Measurements from ENCODE around the gene ZNF417. TPM values are rescaled to one million over a fixed set of nuclear protein-coding genes. Genes with fewer than 3 reads are reported as not detected.
"Not testable (repeated sequence)": the region's sequence is repeated elsewhere in the genome, so short reads cannot be mapped to it uniquely, and the experiment has no call there.

ZNF417 gene
- total RNA-seq, 6 experiments from 2014 or later: 6.8 to 10.3 (median 9.0) TPM

DNA sequence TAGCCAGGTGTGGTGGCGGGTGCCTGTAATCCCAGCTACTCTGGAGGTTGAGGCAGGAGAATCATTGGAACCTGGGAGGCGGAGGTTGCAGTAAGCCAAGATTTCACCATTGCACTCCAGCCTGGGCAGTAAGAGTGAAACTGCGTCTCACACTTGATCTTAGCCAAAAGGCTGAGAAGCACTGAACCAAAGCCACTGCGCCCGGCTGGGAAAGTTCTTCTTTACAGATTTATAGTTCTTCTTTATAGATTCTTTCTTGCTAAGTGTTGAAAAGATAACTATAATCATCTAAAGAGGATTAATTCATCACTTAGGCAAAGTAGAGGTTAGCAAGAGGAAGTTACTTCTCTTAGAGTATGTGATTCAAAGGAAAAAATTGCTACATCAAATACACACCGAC is 11.1 kb downstream of the ZNF417 start:
- Mint-ChIP-seq H3K9me3 (peaks cover 19% of the 10 kb centered on the region), H3K27me3 (ENCODE audit: insufficient read depth) (peaks cover 2% of the 10 kb centered on the region; the same call in 1 of the 2 replicates)

DNA sequence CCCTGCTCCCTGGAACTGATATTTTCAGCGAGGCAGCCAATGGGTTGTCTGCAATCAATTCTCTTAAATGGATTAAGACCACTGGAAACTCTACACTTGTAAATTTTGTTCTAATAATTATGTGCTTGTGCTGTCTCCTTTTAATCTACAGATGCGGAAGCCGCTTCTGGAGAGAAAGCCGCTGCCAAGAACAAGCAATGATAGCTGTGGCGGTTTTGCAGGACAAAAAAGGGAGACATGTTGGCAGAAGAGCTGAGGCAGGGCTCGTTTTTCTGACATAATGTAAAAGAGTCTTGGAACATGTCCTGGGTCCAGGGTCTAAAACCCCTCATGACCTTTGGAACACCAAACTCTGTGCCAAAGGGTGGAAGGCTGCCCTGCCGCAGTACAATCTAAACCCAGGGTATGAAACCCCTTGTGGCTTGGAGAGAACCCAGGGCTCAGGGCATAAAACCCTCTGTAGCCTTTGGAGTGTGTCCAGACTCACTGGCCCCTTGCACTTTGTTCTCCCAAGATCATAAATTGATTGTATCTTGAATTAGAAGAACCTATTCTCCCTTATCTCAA is 12.7 kb downstream of the ZNF417 start:
- TF ChIP-seq, protein P1, sequence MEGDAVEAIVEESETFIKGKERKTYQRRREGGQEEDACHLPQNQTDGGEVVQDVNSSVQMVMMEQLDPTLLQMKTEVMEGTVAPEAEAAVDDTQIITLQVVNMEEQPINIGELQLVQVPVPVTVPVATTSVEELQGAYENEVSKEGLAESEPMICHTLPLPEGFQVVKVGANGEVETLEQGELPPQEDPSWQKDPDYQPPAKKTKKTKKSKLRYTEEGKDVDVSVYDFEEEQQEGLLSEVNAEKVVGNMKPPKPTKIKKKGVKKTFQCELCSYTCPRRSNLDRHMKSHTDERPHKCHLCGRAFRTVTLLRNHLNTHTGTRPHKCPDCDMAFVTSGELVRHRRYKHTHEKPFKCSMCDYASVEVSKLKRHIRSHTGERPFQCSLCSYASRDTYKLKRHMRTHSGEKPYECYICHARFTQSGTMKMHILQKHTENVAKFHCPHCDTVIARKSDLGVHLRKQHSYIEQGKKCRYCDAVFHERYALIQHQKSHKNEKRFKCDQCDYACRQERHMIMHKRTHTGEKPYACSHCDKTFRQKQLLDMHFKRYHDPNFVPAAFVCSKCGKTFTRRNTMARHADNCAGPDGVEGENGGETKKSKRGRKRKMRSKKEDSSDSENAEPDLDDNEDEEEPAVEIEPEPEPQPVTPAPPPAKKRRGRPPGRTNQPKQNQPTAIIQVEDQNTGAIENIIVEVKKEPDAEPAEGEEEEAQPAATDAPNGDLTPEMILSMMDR (IDR thresholded peaks at IDR 0.05): peak; percentile 50
- no peak for DNase-seq
- Mint-ChIP-seq H3K4me1 (ENCODE audit: low read depth) (peaks cover 6% of the 10 kb centered on the region), H3K9me3 (peaks cover 14% of the 10 kb centered on the region), H3K27me3 (ENCODE audit: insufficient read depth) (peaks cover 2% of the 10 kb centered on the region; the same call in 1 of the 2 replicates), H3K4me3 (no peak overlapping the region), H3K27ac (no peak overlapping the region), H3K36me3 (ENCODE audit: low read depth) (peaks cover 44% of the 10 kb centered on the region)

More for the DNA sequence above, 11.1 kb downstream of the ZNF417 start:
- peaks cover 56% of the 10 kb centered on the region for H3K36me3 Mint-ChIP-seq (ENCODE audit: low read depth)
- H3K4me3 Mint-ChIP-seq: no peak overlapping the region
- peaks cover 6% of the 10 kb centered on the region for H3K4me1 Mint-ChIP-seq (ENCODE audit: low read depth)
- no peak overlapping the region for H3K27ac Mint-ChIP-seq
- DNase-seq: no peak
- TF ChIP-seq, protein P1 (IDR thresholded peaks at IDR 0.05): no peak

DNA sequence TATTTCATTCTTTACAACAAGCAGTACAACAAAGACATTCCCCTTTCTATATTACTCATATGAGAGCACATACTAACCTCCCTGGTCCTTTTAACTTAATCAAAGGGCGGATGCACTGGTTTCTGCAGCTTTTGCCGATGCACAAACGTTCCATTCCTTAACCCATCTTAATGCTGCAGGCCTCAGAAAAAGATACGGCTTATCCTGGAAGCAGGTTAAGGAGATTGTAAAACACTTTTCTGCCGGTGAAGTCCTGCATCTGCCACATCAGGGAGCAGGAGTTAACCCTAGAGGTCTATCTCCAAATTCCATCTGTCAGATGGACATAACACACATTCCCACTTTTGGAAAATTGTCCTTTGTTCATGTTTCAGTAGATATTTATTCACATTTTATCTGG is 16.1 kb downstream of the ZNF417 start:
- H3K27ac Mint-ChIP-seq: no peak overlapping the region
- DNase-seq: no peak
- peaks cover 27% of the 10 kb centered on the region for H3K36me3 Mint-ChIP-seq (ENCODE audit: low read depth)
- peaks cover 6% of the 10 kb centered on the region for H3K4me1 Mint-ChIP-seq (ENCODE audit: low read depth)
- H3K27me3 Mint-ChIP-seq (ENCODE audit: insufficient read depth): peaks cover 2% of the 10 kb centered on the region
- TF ChIP-seq, protein P1 (IDR thresholded peaks at IDR 0.05): no peak
- no peak overlapping the region for H3K4me3 Mint-ChIP-seq
- peaks cover 5% of the 10 kb centered on the region; the same call in 1 of the 2 replicates for H3K9me3 Mint-ChIP-seq

DNA sequence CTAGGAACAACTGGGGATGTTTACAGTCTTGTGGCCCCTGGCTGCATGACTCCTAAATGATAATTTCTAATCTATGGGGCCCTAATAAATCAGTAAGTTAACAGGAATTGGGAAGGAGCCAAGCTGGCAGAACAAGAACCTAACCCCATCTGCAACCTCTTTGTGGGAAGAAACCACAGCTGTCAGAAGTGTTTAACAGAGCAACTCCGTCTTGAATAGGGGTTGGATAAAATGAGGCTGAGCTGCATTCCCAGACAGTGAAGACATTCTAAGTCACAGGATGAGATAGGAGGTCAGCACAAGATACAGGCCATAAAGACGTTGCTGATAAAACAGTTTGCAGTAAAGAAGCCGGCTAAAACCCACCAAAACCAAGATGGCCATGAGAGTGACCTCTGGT is 25.7 kb downstream of the ZNF417 start:
- Mint-ChIP-seq H3K36me3 (ENCODE audit: low read depth) (peaks cover 42% of the 10 kb centered on the region), H3K9me3 (peaks cover 22% of the 10 kb centered on the region)
- DNase-seq: peak; percentile 69
- not testable (repeated sequence) for H3K4me3 Mint-ChIP-seq; H3K4me1 Mint-ChIP-seq (ENCODE audit: low read depth); H3K27ac Mint-ChIP-seq; H3K27me3 Mint-ChIP-seq (ENCODE audit: insufficient read depth)

DNA sequence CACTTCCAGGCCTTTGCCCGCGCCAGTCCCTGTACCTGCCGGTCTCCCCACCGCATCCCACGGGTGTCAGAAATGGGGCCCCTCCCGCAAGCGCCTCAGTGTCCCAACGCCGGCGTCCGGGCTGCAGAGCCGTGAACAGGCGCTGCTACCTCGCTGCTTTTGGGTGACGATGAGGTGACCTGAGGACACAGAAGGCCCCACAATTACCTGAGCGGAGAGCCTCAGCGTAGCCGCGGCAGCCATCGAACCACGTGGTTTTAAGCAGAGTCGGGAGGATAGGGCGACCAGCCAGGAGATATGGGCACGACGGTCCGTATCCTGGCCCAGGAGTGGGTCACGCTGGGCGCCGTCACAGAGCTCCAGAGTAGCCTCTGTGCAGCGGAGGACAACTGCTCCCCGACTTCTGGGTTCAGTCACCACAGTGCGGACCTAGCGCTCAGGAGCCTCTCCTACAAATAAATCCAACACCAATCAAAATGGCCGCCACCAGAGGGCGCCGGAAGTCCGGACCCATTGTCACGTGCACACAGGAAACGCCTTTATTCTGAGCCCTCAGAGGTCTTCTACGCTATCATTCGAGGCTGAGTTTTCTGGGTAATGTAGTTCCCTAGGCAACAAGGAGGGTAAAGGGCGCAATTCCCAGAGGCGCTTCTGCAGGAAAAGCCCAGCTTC is 27.7 kb downstream of the ZNF417 start, which contains the start of gene ZNF814:
Gene ZNF814 (minus strand): TSS at position 478 of the 672 bp plus-strand sequence. CDS start 235 bp downstream, at position 243.
- Mint-ChIP-seq H3K4me3 (peak within 1 kb of the TSS; percentile 63; the same call in 1 of the 2 replicates), H3K9me3 (peaks cover 33% of the 10 kb centered on the region), H3K27me3 (ENCODE audit: insufficient read depth) (no peaks in the 10 kb centered on the region; the same call in 1 of the 2 replicates), H3K27ac (no peak within 1 kb of the TSS), H3K36me3 (ENCODE audit: low read depth) (peaks cover 48% of the 10 kb centered on the region), H3K4me1 (ENCODE audit: low read depth) (peaks cover 6% of the 10 kb centered on the region; the same call in 1 of the 2 replicates)
- TF ChIP-seq, protein P1 (IDR thresholded peaks at IDR 0.05): peak; percentile 71
- peak; percentile 28 for DNase-seq

DNA sequence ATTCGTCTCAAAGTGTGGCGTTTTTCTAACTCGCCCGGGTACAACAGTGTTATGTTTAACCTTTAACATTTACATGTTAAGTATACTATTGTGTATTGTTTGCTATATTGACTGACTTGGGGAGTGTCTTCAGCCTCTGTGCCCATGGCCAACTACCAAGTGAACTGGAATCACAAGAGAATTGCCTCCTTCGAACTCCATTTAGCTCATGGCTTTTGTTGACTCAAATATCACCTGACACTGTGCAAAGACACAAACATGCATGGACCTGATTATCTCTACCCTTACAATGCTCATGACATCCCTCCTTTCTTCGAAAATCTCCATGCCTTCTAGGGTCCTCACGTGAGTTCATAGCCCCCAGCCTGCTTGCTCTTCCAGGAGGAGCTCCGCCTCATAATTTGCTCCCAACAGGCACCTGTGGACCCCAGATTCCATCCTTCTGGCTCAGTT is 28.3 kb downstream of the ZNF417 start:
- peaks cover 33% of the 10 kb centered on the region for H3K9me3 Mint-ChIP-seq
- H3K36me3 Mint-ChIP-seq (ENCODE audit: low read depth): peaks cover 48% of the 10 kb centered on the region
- no peak overlapping the region for H3K27ac Mint-ChIP-seq
- H3K4me3 Mint-ChIP-seq: peak overlapping the region; percentile 63; the same call in 1 of the 2 replicates
- peaks cover 6% of the 10 kb centered on the region; the same call in 1 of the 2 replicates for H3K4me1 Mint-ChIP-seq (ENCODE audit: low read depth)
- H3K27me3 Mint-ChIP-seq (ENCODE audit: insufficient read depth): no peaks in the 10 kb centered on the region; the same call in 1 of the 2 replicates
- DNase-seq: no peak
- TF ChIP-seq, protein P1 (IDR thresholded peaks at IDR 0.05): no peak

All from HFFc6 (cell line).